ENCODE results near the gene ITFG1.
A peak's percentile ranks its signal among the peaks of the same experiment; 100 is the strongest.
"Not testable (repeated sequence)": the region's sequence is repeated elsewhere in the genome, so short reads cannot be mapped to it uniquely, and the experiment has no call there.

ITFG1 gene

DNA sequence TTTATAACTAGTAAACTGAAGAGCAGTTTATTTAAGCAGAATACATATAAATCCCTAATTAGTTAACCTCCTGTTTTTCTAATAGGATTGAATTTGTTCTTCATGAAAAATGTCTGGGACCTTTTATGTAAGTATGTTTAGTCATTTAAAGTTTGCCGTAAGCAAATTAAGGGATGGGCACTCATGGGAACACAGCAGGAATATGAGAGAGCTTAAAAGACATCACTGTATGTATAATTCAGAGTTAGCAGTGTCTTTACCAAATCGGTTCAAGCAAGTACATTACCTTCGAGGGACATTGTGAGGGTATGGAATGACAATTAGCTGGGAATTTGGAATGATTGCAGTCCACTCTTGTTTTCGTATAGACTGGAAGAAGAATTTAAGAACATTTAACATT lies 299.4 kb downstream of the ITFG1 start:
- peaks cover 3% of the 10 kb centered on the region for H3K9me3 ChIP-seq (ENCODE audit: low read length)
- no peak overlapping the region for H3K4me3 ChIP-seq (ENCODE audit: low read length)
- H3K36me3 ChIP-seq (ENCODE audit: insufficient read depth, low read length) = peaks cover 4% of the 10 kb centered on the region
- no peaks in the 10 kb centered on the region for H3K27me3 ChIP-seq (ENCODE audit: insufficient read depth, low read length)
- no peaks in the 10 kb centered on the region for H3K4me1 ChIP-seq (ENCODE audit: insufficient read depth, low read length)
- H2AFZ ChIP-seq (ENCODE audit: low read depth, low read length) = no peak overlapping the region

DNA sequence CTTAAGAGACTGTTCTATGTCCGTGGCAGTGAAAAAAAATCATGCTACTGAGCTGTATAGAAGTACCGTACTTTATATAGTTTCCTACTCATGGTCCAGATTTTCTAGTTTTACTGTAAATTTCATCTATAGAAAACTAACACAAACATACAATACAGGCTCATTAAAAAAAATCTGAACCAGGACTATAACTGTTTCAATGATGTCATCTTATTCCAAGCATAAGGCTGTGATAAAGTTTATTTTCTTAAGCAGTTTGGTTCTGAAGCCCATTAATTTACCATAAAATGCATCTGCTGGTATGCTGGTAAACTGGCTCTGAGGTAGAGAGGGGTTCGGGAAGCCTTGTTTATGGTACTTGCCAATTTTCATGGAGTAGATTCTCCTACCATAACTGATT lies 300.4 kb downstream of the ITFG1 start:
- Histone ChIP-seq H3K9me3 (ENCODE audit: low read length) (peaks cover 3% of the 10 kb centered on the region), H2AFZ (ENCODE audit: low read depth, low read length) (no peak overlapping the region), H3K4me3 (ENCODE audit: low read length) (no peak overlapping the region), H3K36me3 (ENCODE audit: insufficient read depth, low read length) (peaks cover 4% of the 10 kb centered on the region), H3K4me1 (ENCODE audit: insufficient read depth, low read length) (no peaks in the 10 kb centered on the region), H3K27me3 (ENCODE audit: insufficient read depth, low read length) (no peaks in the 10 kb centered on the region)

DNA sequence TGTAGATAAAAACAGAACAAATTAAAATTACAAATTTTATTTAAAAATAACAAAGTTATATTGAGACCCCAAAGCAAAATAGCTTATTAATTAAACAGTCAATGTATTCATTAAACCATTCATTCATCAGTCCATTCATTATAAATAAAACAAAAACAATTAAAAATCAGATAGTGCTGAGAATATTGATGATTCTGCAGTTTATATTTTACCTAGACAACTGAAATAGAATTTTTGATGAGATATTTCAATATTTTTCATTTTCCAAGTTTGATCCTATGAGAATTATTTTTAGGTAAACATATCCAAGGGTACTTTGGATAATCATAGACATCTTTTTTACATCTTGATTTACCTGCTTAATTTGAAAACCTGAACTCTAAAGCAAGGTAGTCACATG lies 301.9 kb downstream of the ITFG1 start:
- no peak overlapping the region for H3K4me3 ChIP-seq (ENCODE audit: low read length)
- peaks cover 4% of the 10 kb centered on the region for H3K36me3 ChIP-seq (ENCODE audit: insufficient read depth, low read length)
- no peaks in the 10 kb centered on the region for H3K4me1 ChIP-seq (ENCODE audit: insufficient read depth, low read length)
- no peak overlapping the region for H2AFZ ChIP-seq (ENCODE audit: low read depth, low read length)
- H3K9me3 ChIP-seq (ENCODE audit: low read length) = peaks cover 3% of the 10 kb centered on the region
- no peaks in the 10 kb centered on the region for H3K27me3 ChIP-seq (ENCODE audit: insufficient read depth, low read length)

DNA sequence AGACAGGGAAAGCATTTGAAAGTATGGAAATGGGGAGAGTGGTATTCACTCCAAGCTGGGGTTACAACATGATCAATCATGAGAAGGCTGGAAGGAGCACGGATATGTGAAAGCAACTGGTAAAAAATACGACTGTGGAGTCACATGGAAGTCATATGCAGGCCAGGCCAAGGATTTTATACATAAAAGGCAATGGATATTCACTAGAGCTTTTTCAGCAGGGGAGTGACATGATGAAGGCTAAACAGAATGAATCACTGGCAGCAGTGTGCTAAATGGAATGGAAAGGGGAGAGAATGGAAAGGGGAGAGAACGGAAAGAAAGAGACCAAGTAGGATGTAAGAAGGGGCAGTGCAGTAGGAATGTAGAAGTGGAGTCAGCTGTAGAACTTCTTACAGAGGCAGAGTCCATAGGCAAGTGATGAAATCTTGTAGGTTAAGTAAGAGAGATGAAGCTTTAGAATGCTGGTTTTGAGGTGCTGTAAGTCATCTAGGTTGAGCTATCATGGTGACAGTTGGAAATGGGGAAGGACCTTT lies 304.1 kb downstream of the ITFG1 start:
- H3K9me3 ChIP-seq (ENCODE audit: low read length) = peaks cover 7% of the 10 kb centered on the region
- H3K4me1 ChIP-seq (ENCODE audit: insufficient read depth, low read length) = no peaks in the 10 kb centered on the region
- H3K4me3 ChIP-seq (ENCODE audit: low read length) = no peak overlapping the region
- peaks cover 8% of the 10 kb centered on the region for H3K36me3 ChIP-seq (ENCODE audit: insufficient read depth, low read length)
- H2AFZ ChIP-seq (ENCODE audit: low read depth, low read length) = no peak overlapping the region
- H3K27me3 ChIP-seq (ENCODE audit: insufficient read depth, low read length) = no peaks in the 10 kb centered on the region

DNA sequence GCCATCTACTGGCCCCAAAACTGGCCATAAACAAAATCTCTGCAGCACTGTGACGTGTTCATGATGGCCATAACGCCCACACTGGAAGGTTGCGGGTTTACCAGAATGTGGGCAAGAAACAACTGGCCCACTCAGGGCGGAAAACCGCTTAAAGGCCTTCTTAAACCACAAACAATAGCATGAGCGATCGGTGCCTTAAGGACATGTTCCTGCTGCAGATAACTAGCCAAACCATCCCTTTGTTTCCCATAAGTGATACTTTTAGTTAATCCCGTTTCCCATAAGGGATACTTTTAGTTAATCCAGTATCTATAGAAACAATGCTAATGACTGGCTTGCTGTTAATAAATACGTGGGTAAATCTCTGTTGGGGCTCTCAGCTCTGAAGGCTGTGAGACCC lies 308.4 kb downstream of the ITFG1 start:
- not testable (repeated sequence) for H3K4me3 ChIP-seq (ENCODE audit: low read length)

DNA sequence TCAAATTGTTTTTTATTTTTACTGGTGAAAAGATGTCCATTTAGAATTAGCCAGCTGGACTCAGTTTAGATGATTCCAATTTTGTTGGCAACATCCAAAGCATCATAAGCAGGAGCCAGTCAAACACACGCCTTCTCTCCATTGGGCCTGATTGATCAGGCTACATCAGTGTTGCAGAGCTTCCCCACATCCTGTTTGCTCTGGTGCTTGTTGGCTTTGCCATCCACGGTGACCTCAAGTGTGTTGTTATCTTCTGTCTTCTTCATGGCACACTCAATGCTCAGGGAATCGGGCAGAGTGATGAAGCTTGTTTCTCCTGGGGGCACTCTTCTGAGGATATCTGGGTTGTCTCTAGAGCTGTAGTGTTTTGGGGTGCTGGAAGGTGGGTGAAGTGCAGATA lies 310.8 kb downstream of the ITFG1 start:
- Histone ChIP-seq H3K9me3 (ENCODE audit: low read length) (peaks cover 6% of the 10 kb centered on the region), H3K4me1 (ENCODE audit: insufficient read depth, low read length) (no peaks in the 10 kb centered on the region), H2AFZ (ENCODE audit: low read depth, low read length) (no peak overlapping the region), H3K36me3 (ENCODE audit: insufficient read depth, low read length) (peaks cover 5% of the 10 kb centered on the region), H3K27me3 (ENCODE audit: insufficient read depth, low read length) (no peaks in the 10 kb centered on the region), H3K4me3 (ENCODE audit: low read length) (no peak overlapping the region)

More for the DNA sequence above, 308.4 kb downstream of the ITFG1 start:
- not testable (repeated sequence) for H2AFZ ChIP-seq (ENCODE audit: low read depth, low read length); H3K27me3 ChIP-seq (ENCODE audit: insufficient read depth, low read length); H3K36me3 ChIP-seq (ENCODE audit: insufficient read depth, low read length); H3K9me3 ChIP-seq (ENCODE audit: low read length); H3K4me1 ChIP-seq (ENCODE audit: insufficient read depth, low read length)

DNA sequence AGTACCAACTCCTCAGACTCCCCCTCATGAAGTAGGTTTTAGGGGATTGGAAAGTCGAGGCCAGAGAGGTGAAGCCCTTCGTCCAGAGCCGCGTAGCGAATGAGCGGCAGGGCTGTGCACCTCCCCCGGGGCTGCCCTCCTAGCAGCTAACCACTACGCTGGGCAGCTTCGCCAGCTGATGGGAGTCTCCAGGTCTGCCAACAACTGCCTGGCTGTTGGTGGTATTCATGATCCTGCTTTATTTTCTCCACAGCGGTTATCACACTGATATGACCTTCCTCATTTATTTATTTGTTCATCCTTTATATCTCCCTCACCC lies 316.3 kb downstream of the ITFG1 start:
- no peaks in the 10 kb centered on the region for H3K9me3 ChIP-seq (ENCODE audit: low read length)
- peak overlapping the region; percentile 64 for H2AFZ ChIP-seq (ENCODE audit: low read depth, low read length)
- no peaks in the 10 kb centered on the region for H3K27me3 ChIP-seq (ENCODE audit: insufficient read depth, low read length)
- H3K36me3 ChIP-seq (ENCODE audit: insufficient read depth, low read length) = no peaks in the 10 kb centered on the region
- peak overlapping the region; percentile 62 for H3K4me3 ChIP-seq (ENCODE audit: low read length)
- H3K4me1 ChIP-seq (ENCODE audit: insufficient read depth, low read length) = peaks cover 25% of the 10 kb centered on the region

DNA sequence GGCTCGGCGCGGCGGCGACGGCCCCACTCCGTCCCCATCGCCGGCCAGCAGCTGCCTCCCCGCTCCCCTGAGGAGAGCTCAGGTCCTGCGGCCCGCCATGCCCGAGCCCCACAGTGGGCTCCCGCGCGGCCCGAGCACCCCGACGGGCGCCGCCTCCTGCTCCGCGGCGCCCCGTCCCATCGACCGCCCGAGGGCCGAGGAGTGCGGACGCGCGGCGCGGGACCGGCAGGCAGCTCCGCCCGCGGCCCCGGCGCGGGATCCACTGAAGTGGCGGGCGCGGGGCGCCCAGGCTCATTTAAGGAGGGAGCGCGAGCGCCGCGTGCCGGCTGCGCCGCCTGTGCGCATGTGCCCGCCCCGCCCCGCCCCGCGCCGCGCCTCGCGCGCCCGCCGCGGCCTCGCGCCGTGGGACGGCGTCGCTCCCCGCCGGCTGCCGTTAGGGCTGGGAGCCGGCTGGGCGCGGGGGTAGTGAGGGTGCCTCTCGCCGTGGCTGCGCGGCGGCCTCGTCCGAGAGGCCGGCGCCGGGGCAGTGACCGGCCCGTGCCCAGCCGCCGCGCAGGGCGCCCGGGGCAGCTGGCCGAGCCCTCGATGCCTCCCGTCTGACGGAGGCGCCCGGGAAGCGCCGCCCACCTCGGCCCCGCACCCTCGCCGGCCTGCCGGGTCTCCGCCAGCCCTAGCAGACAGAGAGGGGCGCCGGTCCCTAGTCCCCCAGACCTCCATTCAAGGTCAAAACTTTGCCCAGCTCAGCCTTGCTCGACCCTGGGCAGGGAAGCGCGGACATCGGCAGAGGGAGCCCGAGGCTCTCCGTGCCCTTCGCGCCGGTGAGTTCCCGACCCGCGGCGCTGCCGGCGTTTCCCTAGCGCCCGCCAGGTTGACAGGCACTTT lies 316.9 kb downstream of the ITFG1 start, which contains the start of gene NETO2:
Gene NETO2, minus strand, starts transcription at position 269 of the 882 bp plus-strand sequence. CDS start 333 bp downstream, outside the sequence.
- Histone ChIP-seq H2AFZ (ENCODE audit: low read depth, low read length) (peak within 1 kb of the TSS; percentile 64), H3K36me3 (ENCODE audit: insufficient read depth, low read length) (no peaks in the 10 kb centered on the region), H3K27me3 (ENCODE audit: insufficient read depth, low read length) (no peaks in the 10 kb centered on the region), H3K4me3 (ENCODE audit: low read length) (peak within 1 kb of the TSS; percentile 62), H3K4me1 (ENCODE audit: insufficient read depth, low read length) (peaks cover 31% of the 10 kb centered on the region), H3K9me3 (ENCODE audit: low read length) (no peaks in the 10 kb centered on the region)

DNA sequence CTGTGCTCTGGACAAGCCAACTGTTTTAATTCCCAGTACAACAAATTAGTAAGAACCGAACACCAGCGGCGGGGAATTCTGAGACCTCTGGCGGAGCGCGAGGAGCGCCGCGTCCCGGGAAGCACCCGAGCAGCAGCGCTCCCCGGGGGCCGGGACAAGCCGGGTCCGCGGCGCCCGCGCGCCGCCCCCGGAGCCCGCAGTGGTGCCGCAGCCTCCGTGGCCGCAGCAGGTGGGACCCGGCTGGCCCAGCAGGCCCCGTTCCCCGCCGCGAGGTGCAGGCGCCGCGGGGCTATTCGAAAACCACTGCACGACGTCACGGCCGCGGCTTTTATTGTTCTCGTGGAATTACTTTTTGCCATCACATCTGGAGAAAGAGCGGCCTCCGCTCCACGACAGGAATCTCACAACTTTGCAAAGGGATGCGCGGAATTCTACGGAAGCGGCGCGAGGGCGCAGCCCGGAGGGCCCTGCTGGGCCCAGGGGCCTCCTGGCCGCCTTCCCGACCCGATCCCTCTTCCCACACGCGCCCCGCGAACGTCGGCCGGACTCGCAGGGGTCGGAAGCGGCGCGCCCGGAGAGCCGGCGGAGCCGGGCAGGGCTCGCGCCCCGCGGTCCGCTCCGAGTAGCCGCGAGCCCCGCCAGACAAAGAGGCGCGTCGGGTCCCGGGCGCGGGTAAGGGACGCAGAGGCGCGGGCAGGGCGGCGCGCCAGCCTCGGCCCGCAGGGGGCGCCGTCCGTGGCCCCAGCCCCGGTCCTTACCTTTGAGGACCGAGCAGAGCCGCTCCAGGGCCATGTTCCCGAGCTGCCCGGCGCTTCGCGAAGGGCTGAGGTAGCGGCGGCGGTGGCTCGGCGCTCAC lies 317.8 kb downstream of the ITFG1 start:
- Histone ChIP-seq H3K36me3 (ENCODE audit: insufficient read depth, low read length) (no peaks in the 10 kb centered on the region), H3K4me3 (ENCODE audit: low read length) (peak overlapping the region; percentile 62), H2AFZ (ENCODE audit: low read depth, low read length) (peak overlapping the region; percentile 58), H3K9me3 (ENCODE audit: low read length) (no peaks in the 10 kb centered on the region), H3K4me1 (ENCODE audit: insufficient read depth, low read length) (peaks cover 36% of the 10 kb centered on the region), H3K27me3 (ENCODE audit: insufficient read depth, low read length) (no peaks in the 10 kb centered on the region)

DNA sequence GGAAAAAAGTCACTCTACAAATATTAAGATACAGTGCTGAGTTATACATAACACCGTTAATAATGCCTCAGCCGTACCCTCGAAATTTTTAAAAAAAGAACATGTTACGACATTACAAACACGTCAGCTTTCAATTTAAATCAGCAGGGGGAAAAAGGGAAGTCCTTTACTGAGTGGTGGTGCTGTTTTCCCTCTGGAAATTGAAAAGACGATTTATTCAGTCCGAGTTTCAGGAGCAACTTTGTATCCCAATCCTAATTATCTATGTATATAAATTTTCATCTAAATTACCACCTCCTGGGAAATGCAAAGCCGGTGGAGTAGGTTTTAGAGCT lies 318.4 kb downstream of the ITFG1 start:
- peaks cover 40% of the 10 kb centered on the region for H3K4me1 ChIP-seq (ENCODE audit: insufficient read depth, low read length)
- H3K36me3 ChIP-seq (ENCODE audit: insufficient read depth, low read length) = no peaks in the 10 kb centered on the region
- H2AFZ ChIP-seq (ENCODE audit: low read depth, low read length) = peak overlapping the region; percentile 1
- no peaks in the 10 kb centered on the region for H3K27me3 ChIP-seq (ENCODE audit: insufficient read depth, low read length)
- H3K9me3 ChIP-seq (ENCODE audit: low read length) = no peaks in the 10 kb centered on the region
- H3K4me3 ChIP-seq (ENCODE audit: low read length) = peak overlapping the region; percentile 62

DNA sequence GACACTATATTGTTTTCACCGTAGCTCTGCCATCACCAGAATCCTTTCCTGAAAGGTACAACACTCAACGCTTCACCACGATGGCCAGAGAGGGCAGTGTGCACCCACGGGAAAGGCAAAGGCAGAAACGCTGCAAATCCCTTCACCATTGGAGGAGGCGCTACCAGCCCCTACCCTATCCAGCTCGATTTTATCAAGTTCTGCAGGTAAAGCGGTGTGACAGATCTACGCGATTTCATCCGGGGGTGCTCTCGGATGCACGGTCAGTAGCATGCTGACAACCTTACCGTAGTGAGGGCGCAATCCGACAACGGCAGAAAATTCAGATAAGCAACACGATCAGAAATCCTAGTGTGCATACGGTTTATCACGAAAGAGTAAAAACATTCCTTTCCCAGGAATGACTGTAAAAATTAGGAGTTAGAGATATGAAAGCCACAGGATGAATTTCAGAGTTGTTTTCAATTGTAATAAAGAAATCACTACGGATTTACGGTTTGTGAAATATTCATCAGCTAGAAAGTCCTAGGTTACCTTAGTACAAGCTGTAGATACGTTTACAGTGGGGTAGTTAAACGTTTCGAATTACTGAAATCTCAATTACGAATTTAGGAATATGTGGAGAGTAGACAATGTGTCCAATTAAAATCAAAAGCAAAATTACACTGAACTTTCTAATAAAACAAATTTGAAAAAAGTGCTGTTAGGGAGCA lies 318.9 kb downstream of the ITFG1 start:
- H3K27me3 ChIP-seq (ENCODE audit: insufficient read depth, low read length) = no peaks in the 10 kb centered on the region
- H3K36me3 ChIP-seq (ENCODE audit: insufficient read depth, low read length) = no peaks in the 10 kb centered on the region
- peak overlapping the region; percentile 62 for H3K4me3 ChIP-seq (ENCODE audit: low read length)
- H3K9me3 ChIP-seq (ENCODE audit: low read length) = no peaks in the 10 kb centered on the region
- H3K4me1 ChIP-seq (ENCODE audit: insufficient read depth, low read length) = peaks cover 40% of the 10 kb centered on the region
- H2AFZ ChIP-seq (ENCODE audit: low read depth, low read length) = peak overlapping the region; percentile 1

DNA sequence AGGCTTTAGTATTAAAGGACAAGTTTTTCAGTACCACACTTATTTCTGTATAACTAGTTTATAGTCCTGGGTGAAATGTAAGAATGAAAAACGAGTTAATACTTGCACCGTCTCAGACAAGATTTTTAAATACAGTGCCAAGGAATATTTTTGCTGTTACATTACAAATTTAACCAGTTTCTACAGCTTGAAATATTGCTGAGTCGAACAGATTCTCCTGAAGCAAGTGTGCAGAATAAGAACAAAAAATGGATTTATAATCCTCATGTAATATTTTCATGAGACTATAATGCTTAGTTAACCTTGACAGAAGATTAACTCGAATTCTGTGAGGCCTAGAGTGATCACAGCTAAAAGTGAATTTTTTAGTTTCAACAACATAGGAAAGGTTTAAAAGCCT lies 320.2 kb downstream of the ITFG1 start:
- Histone ChIP-seq H3K36me3 (ENCODE audit: insufficient read depth, low read length) (no peaks in the 10 kb centered on the region), H3K4me3 (ENCODE audit: low read length) (no peak overlapping the region)

More for the DNA sequence above, 320.2 kb downstream of the ITFG1 start:
- Histone ChIP-seq H3K4me1 (ENCODE audit: insufficient read depth, low read length) (peaks cover 40% of the 10 kb centered on the region), H3K9me3 (ENCODE audit: low read length) (no peaks in the 10 kb centered on the region), H3K27me3 (ENCODE audit: insufficient read depth, low read length) (no peaks in the 10 kb centered on the region), H2AFZ (ENCODE audit: low read depth, low read length) (no peak overlapping the region)

All from neuron (in vitro differentiated cells).